ENCODE measurements around the gene NUBP1.
"Not testable (repeated sequence)": the region's sequence is repeated elsewhere in the genome, so short reads cannot be mapped to it uniquely, and the experiment has no call there.

NUBP1 gene

DNA sequence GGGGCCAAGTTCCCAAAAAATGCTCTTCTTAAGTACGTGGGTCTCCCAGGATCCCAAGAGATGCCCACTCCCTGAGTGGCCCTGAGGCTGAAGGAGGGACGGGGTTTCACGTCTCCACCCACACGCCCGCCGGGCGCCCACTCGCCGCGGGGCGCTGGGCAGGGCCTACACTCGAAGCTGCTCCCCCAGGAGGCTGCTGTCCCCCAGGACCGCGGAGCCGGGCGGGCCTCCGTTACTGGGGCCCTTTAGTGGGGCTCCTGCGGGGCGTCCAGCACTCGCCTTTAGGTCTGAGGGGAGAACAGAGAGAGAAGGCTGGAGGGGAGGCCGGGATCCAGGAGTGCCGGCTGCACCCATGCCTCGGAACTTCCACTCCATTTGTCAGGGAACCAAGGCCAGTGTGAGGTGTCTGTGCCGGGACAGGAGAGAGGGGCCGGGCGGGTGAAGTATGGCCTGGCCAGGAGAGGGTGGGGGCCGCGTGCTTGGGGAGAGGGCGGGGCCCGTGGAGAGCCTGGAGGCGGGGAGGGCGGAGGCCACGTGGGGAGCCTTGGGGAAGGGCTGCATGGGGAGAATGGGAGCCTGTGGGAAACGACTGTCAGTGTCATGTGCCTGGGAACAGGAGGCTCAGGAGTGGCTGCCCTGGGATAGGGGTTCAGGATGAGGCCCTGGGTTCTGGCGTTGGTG lies 18.8 kb downstream of the NUBP1 start:
- Mint-ChIP-seq H3K9me3 (peaks cover 4% of the 10 kb centered on the region), H3K4me1 (ENCODE audit: low read depth) (peaks cover 4% of the 10 kb centered on the region), H3K4me3 (no peak overlapping the region), H3K27me3 (ENCODE audit: low read depth) (no peaks in the 10 kb centered on the region), H3K27ac (no peak overlapping the region), H3K36me3 (ENCODE audit: low read depth) (peaks cover 53% of the 10 kb centered on the region)
- DNase-seq (ENCODE audit: low spot score), result no peak

GRCh38 chr16:10763456-10763855 lies 19.8 kb downstream of the NUBP1 start:
- H3K27me3 Mint-ChIP-seq (ENCODE audit: low read depth), result no peaks in the 10 kb centered on the region
- no peak overlapping the region for H3K27ac Mint-ChIP-seq
- H3K36me3 Mint-ChIP-seq (ENCODE audit: low read depth), result peaks cover 49% of the 10 kb centered on the region
- DNase-seq (ENCODE audit: low spot score), result no peak
- H3K4me1 Mint-ChIP-seq (ENCODE audit: low read depth), result peaks cover 4% of the 10 kb centered on the region
- no peak overlapping the region for H3K4me3 Mint-ChIP-seq
- peaks cover 4% of the 10 kb centered on the region for H3K9me3 Mint-ChIP-seq

GRCh38 chr16:10765772-10766171 lies 22.1 kb downstream of the NUBP1 start:
- Mint-ChIP-seq H3K36me3 (ENCODE audit: low read depth) (peaks cover 28% of the 10 kb centered on the region), H3K27ac (no peak overlapping the region), H3K9me3 (peaks cover 4% of the 10 kb centered on the region), H3K4me3 (no peak overlapping the region), H3K27me3 (ENCODE audit: low read depth) (no peaks in the 10 kb centered on the region), H3K4me1 (ENCODE audit: low read depth) (peaks cover 4% of the 10 kb centered on the region)
- no peak for DNase-seq (ENCODE audit: low spot score)

GRCh38 chr16:10767127-10767526 lies 23.5 kb downstream of the NUBP1 start:
- no peak overlapping the region for H3K4me3 Mint-ChIP-seq
- H3K9me3 Mint-ChIP-seq, result peaks cover 4% of the 10 kb centered on the region
- DNase-seq (ENCODE audit: low spot score), result no peak
- peaks cover 9% of the 10 kb centered on the region for H3K4me1 Mint-ChIP-seq (ENCODE audit: low read depth)
- peaks cover 20% of the 10 kb centered on the region for H3K36me3 Mint-ChIP-seq (ENCODE audit: low read depth)
- H3K27me3 Mint-ChIP-seq (ENCODE audit: low read depth), result no peaks in the 10 kb centered on the region
- no peak overlapping the region for H3K27ac Mint-ChIP-seq

- Mint-ChIP-seq H3K27ac (no peak overlapping the region), H3K9me3 (peaks cover under 1% of the 10 kb centered on the region), H3K4me3 (no peak overlapping the region), H3K27me3 (ENCODE audit: low read depth) (peaks cover 7% of the 10 kb centered on the region), H3K4me1 (ENCODE audit: low read depth) (peaks cover 11% of the 10 kb centered on the region), H3K36me3 (ENCODE audit: low read depth) (peaks cover 5% of the 10 kb centered on the region)
- DNase-seq (ENCODE audit: low spot score), result no peak
Observed at GRCh38 chr16:10769381-10769780, 25.7 kb downstream of the NUBP1 start.

GRCh38 chr16:10770907-10771306 lies 27.3 kb downstream of the NUBP1 start:
- Mint-ChIP-seq H3K36me3 (ENCODE audit: low read depth) (no peaks in the 10 kb centered on the region), H3K9me3 (no peaks in the 10 kb centered on the region), H3K27ac (no peak overlapping the region), H3K4me1 (ENCODE audit: low read depth) (peaks cover 11% of the 10 kb centered on the region), H3K27me3 (ENCODE audit: low read depth) (peaks cover 15% of the 10 kb centered on the region), H3K4me3 (no peak overlapping the region)
- no peak for DNase-seq (ENCODE audit: low spot score)

DNA sequence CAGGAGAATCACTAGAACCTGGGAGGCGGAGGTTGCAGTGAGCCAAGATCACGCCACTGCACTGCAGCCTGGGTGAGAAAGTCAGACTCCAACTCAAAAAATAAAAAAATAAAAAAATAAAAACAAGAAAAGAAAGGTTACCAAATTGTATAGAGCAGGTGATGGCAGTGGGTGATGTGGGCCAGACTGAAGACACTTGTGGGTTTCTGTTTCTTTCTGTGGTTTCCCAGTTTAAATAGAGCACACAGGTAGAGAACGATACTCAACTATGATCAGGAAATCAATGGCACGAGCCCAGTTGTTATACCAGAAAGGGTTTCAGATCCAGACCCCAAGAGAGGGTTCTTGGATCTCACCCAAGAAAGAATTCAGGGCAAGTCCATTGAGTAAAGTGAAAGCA lies 32.6 kb downstream of the NUBP1 start:
- Mint-ChIP-seq H3K4me3 (no peak overlapping the region), H3K27me3 (ENCODE audit: low read depth) (peaks cover 42% of the 10 kb centered on the region), H3K27ac (no peak overlapping the region), H3K9me3 (no peaks in the 10 kb centered on the region), H3K4me1 (ENCODE audit: low read depth) (peaks cover 12% of the 10 kb centered on the region), H3K36me3 (ENCODE audit: low read depth) (no peaks in the 10 kb centered on the region)
- no peak for DNase-seq (ENCODE audit: low spot score)

DNA sequence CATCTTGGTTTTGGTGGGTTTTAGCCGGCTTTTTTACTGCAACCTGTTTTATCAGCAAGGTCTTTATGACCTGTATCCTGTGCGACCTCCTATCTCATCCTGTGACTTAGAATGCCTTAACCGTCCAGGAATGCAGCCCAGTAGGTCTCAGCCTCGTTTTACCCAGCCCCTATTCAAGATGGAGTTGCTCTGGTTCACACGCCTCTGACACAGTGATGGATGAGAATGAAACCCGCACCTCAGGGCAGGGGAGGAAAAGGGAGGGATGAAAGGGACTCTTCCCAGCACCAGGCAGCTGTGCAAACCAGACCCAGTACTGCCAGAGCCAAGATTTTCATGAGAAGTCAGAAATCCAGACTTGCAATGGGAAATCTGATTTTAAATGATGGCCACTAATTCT lies 33.3 kb downstream of the NUBP1 start:
- H3K36me3 Mint-ChIP-seq (ENCODE audit: low read depth); H3K27ac Mint-ChIP-seq; H3K4me1 Mint-ChIP-seq (ENCODE audit: low read depth); H3K9me3 Mint-ChIP-seq; H3K4me3 Mint-ChIP-seq; DNase-seq (ENCODE audit: low spot score): not testable (repeated sequence)
- H3K27me3 Mint-ChIP-seq (ENCODE audit: low read depth), result peaks cover 47% of the 10 kb centered on the region

DNA sequence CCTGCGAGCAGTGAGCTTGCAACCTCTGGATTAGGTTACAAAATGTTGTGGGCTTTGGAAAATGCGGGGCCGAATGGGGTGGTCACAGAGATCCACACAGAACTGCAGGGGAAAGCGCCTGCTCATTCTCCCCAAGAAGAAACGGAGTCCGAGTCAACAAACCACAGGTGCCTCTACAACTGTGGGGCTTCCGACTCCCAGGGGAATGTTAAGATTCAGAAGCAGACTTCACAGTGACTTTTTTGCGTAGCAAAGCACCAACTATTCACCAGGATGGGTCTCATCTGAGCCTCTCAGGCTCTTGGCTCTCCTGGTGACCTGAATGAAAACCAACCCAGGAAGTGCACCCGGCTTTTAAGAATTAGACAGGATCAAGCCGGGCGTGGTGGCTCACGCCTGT lies 33.7 kb downstream of the NUBP1 start:
- no peaks in the 10 kb centered on the region for H3K9me3 Mint-ChIP-seq
- peaks cover 8% of the 10 kb centered on the region for H3K4me1 Mint-ChIP-seq (ENCODE audit: low read depth)
- peaks cover 51% of the 10 kb centered on the region for H3K27me3 Mint-ChIP-seq (ENCODE audit: low read depth)
- no peak overlapping the region for H3K27ac Mint-ChIP-seq
- no peak overlapping the region for H3K4me3 Mint-ChIP-seq
- H3K36me3 Mint-ChIP-seq (ENCODE audit: low read depth), result no peaks in the 10 kb centered on the region
- DNase-seq (ENCODE audit: low spot score), result no peak

DNA sequence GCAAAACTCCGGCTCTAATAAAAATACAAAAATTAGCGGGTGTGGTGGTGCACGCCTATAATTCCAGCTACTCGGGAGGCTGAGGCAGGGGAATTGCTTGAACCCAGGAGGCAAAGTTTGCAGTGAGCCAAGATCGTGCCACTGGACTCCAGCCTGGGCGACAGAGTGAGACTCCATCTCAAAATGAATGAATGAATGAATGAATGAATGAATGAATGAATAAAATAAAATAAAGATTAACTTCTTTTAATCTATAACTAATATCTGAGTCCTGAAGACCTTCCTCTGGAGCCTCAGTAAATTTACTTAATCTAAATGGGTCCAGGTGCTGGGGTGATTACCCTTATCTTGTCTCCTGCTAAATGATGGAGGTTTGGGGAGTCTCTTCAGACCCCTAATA lies 36.3 kb downstream of the NUBP1 start:
- H3K9me3 Mint-ChIP-seq; DNase-seq (ENCODE audit: low spot score); H3K36me3 Mint-ChIP-seq (ENCODE audit: low read depth); H3K27ac Mint-ChIP-seq; H3K4me1 Mint-ChIP-seq (ENCODE audit: low read depth); H3K4me3 Mint-ChIP-seq: not testable (repeated sequence)
- H3K27me3 Mint-ChIP-seq (ENCODE audit: low read depth), result peaks cover 46% of the 10 kb centered on the region

GRCh38 chr16:10780628-10781027 lies 37.0 kb downstream of the NUBP1 start:
- Mint-ChIP-seq H3K4me1 (ENCODE audit: low read depth) (peaks cover 3% of the 10 kb centered on the region), H3K27me3 (ENCODE audit: low read depth) (peaks cover 42% of the 10 kb centered on the region), H3K9me3 (no peaks in the 10 kb centered on the region), H3K27ac (no peak overlapping the region), H3K4me3 (no peak overlapping the region), H3K36me3 (ENCODE audit: low read depth) (no peaks in the 10 kb centered on the region)
- DNase-seq (ENCODE audit: low spot score), result no peak

DNA sequence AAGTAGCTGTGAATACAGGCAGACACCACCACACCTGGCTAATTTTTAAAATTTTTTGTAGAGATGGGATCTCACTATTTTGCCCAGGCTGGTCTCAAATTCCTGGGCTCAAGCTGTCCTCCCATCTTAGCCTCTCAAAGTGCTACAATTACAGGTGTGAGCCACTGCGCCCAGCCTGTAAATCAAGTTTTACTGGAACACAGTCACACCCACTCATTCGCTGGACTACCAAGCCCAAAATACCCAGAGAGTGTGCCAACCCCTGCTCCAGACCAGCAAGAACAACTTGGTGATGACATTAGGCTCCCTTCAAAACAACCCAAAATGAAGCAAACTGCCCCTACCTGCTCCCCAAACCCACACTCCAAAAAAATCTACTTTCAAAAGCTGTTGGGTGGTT lies 39.0 kb downstream of the NUBP1 start:
- DNase-seq (ENCODE audit: low spot score), result no peak
- no peaks in the 10 kb centered on the region for H3K36me3 Mint-ChIP-seq (ENCODE audit: low read depth)
- no peaks in the 10 kb centered on the region for H3K9me3 Mint-ChIP-seq
- H3K4me1 Mint-ChIP-seq (ENCODE audit: low read depth), result no peaks in the 10 kb centered on the region
- peaks cover 45% of the 10 kb centered on the region for H3K27me3 Mint-ChIP-seq (ENCODE audit: low read depth)
- no peak overlapping the region for H3K27ac Mint-ChIP-seq
- no peak overlapping the region for H3K4me3 Mint-ChIP-seq

DNA sequence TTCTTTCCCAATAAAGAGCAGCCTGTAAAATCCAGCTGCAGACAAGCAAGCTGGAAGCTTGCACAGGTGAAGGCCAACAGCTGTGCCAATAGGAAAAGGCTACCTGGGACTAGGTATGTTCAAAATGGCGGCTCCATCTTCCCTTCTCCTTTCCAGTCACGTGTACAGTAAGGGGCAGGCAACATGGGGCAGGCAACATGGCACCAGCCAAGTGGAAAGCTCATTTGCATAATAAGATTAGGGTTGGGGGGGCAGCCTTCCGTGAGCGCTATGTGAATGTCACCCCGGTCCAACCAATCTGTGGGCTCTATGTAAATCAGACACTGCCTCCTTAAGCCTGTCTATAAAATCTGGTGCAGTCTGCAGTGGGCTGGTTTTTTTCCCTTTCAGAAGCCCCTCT lies 43.7 kb downstream of the NUBP1 start:
- no peak overlapping the region for H3K27ac Mint-ChIP-seq
- no peaks in the 10 kb centered on the region for H3K9me3 Mint-ChIP-seq
- H3K4me1 Mint-ChIP-seq (ENCODE audit: low read depth), result no peaks in the 10 kb centered on the region
- DNase-seq (ENCODE audit: low spot score), result no peak
- no peaks in the 10 kb centered on the region for H3K36me3 Mint-ChIP-seq (ENCODE audit: low read depth)
- peaks cover 28% of the 10 kb centered on the region for H3K27me3 Mint-ChIP-seq (ENCODE audit: low read depth)
- H3K4me3 Mint-ChIP-seq, result no peak overlapping the region

DNA sequence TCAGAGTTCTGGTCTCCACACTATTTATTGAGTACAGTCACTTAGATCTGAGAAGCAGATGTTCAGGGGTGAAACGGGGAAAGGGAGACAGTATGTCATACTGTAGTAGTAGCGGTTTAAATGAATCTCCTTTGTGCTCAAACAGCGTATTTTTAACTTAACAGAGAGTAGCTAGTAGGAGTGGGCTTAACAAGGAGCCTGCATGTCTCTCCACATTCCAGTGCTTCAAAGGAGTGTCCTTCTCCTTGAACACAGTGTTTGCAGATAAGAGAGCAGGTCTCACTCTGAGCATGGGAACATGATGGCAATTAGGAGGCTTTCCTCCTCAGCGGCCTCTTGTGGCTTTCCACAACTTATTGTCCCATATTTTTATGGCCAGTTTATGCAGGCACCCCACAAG lies 45.0 kb downstream of the NUBP1 start:
- H3K27ac Mint-ChIP-seq; H3K4me1 Mint-ChIP-seq (ENCODE audit: low read depth): not testable (repeated sequence)

DNA sequence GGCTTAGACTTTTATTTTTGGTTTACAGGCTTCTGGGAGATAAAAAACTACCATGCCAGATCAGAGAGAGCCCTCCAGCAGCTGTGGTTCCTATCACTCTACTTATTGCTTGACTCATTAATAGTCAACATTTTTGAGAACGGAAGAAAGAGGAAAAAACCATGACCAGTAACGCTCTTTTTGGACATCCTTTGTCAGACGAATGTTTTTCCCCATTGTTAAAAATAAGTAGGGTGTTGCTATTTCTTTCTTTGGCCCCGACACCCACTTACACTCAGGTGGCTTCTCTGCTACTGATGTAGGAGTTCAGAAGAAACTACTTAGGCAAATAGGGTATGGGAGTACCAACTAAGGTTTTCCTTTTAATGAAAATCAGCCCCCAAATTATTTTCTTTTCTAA lies 47.4 kb downstream of the NUBP1 start:
- Mint-ChIP-seq H3K9me3 (no peaks in the 10 kb centered on the region), H3K27me3 (ENCODE audit: low read depth) (peaks cover 23% of the 10 kb centered on the region), H3K4me3 (no peak overlapping the region), H3K4me1 (ENCODE audit: low read depth) (no peaks in the 10 kb centered on the region), H3K36me3 (ENCODE audit: low read depth) (no peaks in the 10 kb centered on the region), H3K27ac (no peak overlapping the region)
- no peak for DNase-seq (ENCODE audit: low spot score)

More for the DNA sequence above, 45.0 kb downstream of the NUBP1 start:
- not testable (repeated sequence) for H3K36me3 Mint-ChIP-seq (ENCODE audit: low read depth); H3K9me3 Mint-ChIP-seq; DNase-seq (ENCODE audit: low spot score); H3K4me3 Mint-ChIP-seq
- H3K27me3 Mint-ChIP-seq (ENCODE audit: low read depth), result peaks cover 28% of the 10 kb centered on the region
